ENCODE data around the gene ROPN1L. TPM values are rescaled to one million over a fixed set of nuclear protein-coding genes. Genes with fewer than 3 reads are reported as not detected.

Gene ROPN1L
- total RNA-seq, 4 donors from 2014 or later = 1.7 TPM; not detected in 3

DNA sequence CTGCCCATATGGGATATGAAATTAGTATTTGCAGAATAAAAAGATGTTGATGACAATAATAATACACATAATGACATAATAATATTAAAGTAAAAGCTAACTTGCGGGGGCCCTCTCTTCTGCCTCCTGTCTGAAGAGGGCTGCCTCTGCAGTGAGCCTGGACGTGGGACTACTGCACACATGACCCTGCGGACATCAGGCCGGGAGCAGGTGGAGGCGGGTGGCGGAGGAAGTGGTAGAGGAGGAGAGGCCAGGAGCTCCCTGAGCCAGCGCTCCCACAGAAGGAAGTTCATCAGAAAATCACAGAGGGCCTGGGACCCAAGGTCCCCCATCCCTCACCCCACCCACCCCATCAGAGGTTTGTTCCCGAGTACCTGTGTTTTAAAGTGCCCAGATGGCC is 60.5 kb downstream of the ROPN1L start:
- DNase-seq = no peak
- no peaks in the 10 kb centered on the region for H3K4me1 ChIP-seq
- H3K27ac ChIP-seq = no peak overlapping the region
- no peak overlapping the region for H3K4me3 ChIP-seq
- TF ChIP-seq POLR2A (IDR thresholded peaks at IDR 0.05) = no peak
- no peaks in the 10 kb centered on the region for H3K27me3 ChIP-seq
- no peaks in the 10 kb centered on the region for H3K36me3 ChIP-seq
- H3K9me3 ChIP-seq = no peaks in the 10 kb centered on the region

DNA sequence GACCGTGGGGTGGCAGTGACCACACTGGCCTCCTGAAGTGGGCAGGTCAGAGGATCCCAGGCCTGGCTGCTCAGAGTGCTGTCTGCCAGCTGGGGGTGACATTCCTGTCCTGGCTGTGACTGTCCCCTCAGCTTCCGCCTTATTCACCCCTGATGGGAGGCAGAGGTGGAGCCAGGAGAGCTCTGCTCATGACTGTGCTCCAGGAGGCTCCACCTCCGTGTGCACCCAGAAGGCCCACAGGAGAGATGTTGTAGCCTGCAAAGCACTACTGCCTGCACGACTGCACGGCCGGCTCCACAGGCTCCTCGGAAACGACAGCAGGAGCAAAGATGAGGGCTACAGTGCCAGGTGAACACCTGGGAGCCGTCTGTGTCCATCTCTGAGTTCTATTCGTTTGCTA is 60.9 kb downstream of the ROPN1L start:
- DNase-seq = no peak
- no peaks in the 10 kb centered on the region for H3K9me3 ChIP-seq
- TF ChIP-seq, protein P1, sequence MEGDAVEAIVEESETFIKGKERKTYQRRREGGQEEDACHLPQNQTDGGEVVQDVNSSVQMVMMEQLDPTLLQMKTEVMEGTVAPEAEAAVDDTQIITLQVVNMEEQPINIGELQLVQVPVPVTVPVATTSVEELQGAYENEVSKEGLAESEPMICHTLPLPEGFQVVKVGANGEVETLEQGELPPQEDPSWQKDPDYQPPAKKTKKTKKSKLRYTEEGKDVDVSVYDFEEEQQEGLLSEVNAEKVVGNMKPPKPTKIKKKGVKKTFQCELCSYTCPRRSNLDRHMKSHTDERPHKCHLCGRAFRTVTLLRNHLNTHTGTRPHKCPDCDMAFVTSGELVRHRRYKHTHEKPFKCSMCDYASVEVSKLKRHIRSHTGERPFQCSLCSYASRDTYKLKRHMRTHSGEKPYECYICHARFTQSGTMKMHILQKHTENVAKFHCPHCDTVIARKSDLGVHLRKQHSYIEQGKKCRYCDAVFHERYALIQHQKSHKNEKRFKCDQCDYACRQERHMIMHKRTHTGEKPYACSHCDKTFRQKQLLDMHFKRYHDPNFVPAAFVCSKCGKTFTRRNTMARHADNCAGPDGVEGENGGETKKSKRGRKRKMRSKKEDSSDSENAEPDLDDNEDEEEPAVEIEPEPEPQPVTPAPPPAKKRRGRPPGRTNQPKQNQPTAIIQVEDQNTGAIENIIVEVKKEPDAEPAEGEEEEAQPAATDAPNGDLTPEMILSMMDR (IDR thresholded peaks at IDR 0.05) = no peak
- no peak for TF ChIP-seq POLR2A (IDR thresholded peaks at IDR 0.05)
- no peak overlapping the region for H3K4me3 ChIP-seq
- H3K27me3 ChIP-seq = no peaks in the 10 kb centered on the region
- no peaks in the 10 kb centered on the region for H3K4me1 ChIP-seq
- H3K27ac ChIP-seq = no peak overlapping the region
- no peaks in the 10 kb centered on the region for H3K36me3 ChIP-seq

DNA sequence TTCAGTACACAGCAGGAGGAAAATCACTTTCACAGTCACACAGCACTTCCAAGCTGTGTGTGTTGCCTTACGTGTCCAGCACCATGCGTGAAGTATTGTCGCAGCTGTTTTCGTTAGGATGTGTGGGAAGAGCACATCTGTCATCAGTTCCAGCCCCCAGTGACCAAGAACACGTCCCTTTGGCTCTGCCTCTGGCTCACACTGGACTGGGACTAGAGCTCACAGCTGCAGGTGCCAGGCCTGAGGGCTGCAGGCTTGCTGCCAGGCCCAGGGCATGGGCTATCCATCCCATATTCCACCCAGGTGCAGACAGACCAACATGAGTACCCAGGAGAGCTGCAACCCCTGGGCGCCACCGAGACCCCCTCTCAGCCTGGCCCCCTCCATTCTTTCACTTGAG is 61.6 kb downstream of the ROPN1L start:
- Histone ChIP-seq H3K27ac (no peak overlapping the region), H3K4me3 (no peak overlapping the region), H3K27me3 (no peaks in the 10 kb centered on the region), H3K36me3 (no peaks in the 10 kb centered on the region), H3K9me3 (no peaks in the 10 kb centered on the region), H3K4me1 (no peaks in the 10 kb centered on the region)
- TF ChIP-seq, protein P1 (IDR thresholded peaks at IDR 0.05) = no peak
- no peak for TF ChIP-seq POLR2A (IDR thresholded peaks at IDR 0.05)
- DNase-seq = no peak

DNA sequence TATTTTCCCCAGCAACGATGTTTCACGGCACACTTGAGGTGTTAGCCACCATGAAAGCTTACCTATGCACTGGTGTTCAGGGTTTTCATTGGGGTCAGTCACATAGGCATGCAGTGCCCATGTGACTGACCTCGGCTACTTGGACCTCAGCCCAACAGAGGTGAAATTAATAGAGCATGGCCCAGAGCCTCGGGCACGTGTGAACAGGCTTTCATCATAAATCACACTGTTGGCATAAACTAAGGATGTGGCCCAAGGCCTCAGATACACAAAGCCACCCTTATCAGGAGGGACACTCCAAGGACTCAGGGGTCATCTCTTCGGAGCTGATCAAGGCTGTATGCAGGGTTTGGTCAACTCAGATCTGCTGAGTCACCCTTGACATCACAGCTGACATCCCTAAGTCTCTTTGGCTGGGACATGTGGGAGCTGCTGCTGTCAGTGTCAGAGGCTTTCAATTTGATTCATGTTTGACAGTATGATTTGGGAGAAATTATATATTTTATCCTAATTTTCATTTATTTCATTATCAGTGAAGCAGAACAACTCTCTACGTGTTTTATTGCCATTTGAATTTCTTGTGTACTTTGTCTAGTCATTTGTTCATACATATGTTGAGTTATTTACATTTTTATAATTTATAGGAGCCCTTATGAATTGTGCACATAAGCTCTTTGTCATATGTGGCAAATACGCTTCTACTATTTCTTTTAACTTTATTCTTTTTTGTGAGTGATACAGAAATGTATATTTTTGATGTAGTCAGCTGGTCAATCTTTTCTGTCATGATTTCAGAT is 62.5 kb downstream of the ROPN1L start:
- Histone ChIP-seq H3K4me1 (no peaks in the 10 kb centered on the region), H3K27ac (no peak overlapping the region), H3K4me3 (no peak overlapping the region), H3K36me3 (no peaks in the 10 kb centered on the region), H3K9me3 (no peaks in the 10 kb centered on the region), H3K27me3 (no peaks in the 10 kb centered on the region)
- DNase-seq = no peak
- TF ChIP-seq, protein P1 (IDR thresholded peaks at IDR 0.05) = no peak
- TF ChIP-seq POLR2A (IDR thresholded peaks at IDR 0.05) = no peak

DNA sequence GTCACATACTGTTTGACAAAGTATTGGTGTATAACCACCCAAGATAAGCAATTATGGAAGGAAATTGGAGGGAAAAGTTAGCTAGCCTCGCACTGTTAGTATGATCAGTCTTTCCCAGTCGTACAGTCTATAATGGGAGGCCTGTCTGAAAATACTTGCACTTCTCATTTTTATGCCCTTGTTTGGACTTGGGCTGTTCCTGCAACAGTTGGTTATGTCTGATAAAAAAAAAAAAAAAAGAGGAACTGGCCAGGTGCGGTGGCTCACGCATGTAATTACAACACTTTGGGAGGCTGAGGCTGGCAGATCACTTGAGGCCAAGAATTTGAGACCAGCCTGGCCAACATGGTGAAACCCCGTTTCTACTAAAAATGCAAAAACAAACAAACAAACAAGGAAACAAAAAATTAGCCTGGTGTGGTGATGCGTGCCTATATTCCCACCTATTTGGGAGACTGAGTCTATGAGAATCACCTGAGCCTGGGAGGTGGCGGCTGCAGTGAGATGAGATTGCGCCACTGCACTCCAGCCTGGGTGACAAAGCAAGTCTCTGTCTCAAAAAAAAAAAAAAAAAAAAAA is 63.9 kb downstream of the ROPN1L start:
- DNase-seq = peak in 1 of 3 donors; percentile 25
- H3K36me3 ChIP-seq = no peaks in the 10 kb centered on the region
- no peaks in the 10 kb centered on the region for H3K27me3 ChIP-seq
- TF ChIP-seq, protein P1 (IDR thresholded peaks at IDR 0.05) = no peak
- TF ChIP-seq POLR2A (IDR thresholded peaks at IDR 0.05) = no peak
- H3K4me1 ChIP-seq = no peaks in the 10 kb centered on the region
- H3K9me3 ChIP-seq = no peaks in the 10 kb centered on the region
- H3K4me3 ChIP-seq = no peak overlapping the region
- no peak overlapping the region for H3K27ac ChIP-seq

DNA sequence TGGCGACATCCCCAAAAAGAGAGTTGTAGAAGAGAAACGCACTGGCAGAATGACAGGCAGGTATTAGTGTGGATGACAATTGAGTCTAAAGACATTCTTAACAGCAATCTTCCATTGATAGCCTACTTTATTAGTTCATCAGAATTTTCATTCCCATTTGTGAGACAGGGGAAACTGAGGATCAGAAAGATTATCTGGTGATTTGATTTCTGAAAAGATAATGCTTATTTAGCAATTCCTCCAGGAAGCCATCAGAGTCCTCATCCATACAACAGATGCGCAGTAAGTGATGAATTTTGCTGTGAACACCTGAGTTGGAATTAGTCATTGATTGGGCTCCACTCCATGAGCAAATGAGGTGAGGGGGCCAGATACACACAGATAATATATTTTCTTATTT is 64.9 kb downstream of the ROPN1L start:
- H3K27me3 ChIP-seq = no peaks in the 10 kb centered on the region

More for the DNA sequence above, 64.9 kb downstream of the ROPN1L start:
- H3K4me3 ChIP-seq = no peak overlapping the region
- no peak overlapping the region for H3K27ac ChIP-seq
- no peak for DNase-seq
- H3K9me3 ChIP-seq = no peaks in the 10 kb centered on the region
- no peak for TF ChIP-seq POLR2A (IDR thresholded peaks at IDR 0.05)
- TF ChIP-seq, protein P1 (IDR thresholded peaks at IDR 0.05) = no peak
- H3K36me3 ChIP-seq = no peaks in the 10 kb centered on the region
- H3K4me1 ChIP-seq = no peaks in the 10 kb centered on the region
